SK-N-SH treated with all-trans-retinoic acid at 6 μM for 48 hours (cell line): ENCODE data around the gene CDH22.

Experiments used
- ATAC-seq: fragments of 200-7000 bp; cut with Tn5 transposase; 3 replicates; pipeline ENCODE4 v1.9.1; 2020; ENCODE audit warnings: mild to moderate bottlenecking, moderate library complexity
- ARNTL ChIP-seq: fragments of 450-650 bp; formaldehyde crosslinking; IDR thresholded peaks from 2 replicates; pipeline ENCODE4 v1.5.0; 2020; ENCODE audit warnings: low read depth, mild to moderate bottlenecking, moderate library complexity, borderline replicate concordance
- BACH2 ChIP-seq: fragments of 250-450 bp; sonication (Bioruptor Pico); IDR thresholded peaks from 2 replicates; pipeline ENCODE4 v1.9.0; 2021; ENCODE audit warnings: mild to moderate bottlenecking, borderline replicate concordance
- ESRRG ChIP-seq: fragments of 250-450 bp; sonication (Bioruptor Pico); IDR thresholded peaks from 2 replicates; pipeline ENCODE4 v1.6.1; 2021; ENCODE audit warnings: mild to moderate bottlenecking
- GLIS3 ChIP-seq: fragments of 250-450 bp; sonication (Bioruptor Pico); IDR thresholded peaks from 2 replicates; pipeline ENCODE4 v1.5.0; 2020; ENCODE audit warnings: mild to moderate bottlenecking, moderate library complexity
- ISL1 ChIP-seq: fragments of 250-450 bp; sonication (Bioruptor Pico); IDR thresholded peaks from 2 replicates; pipeline ENCODE4 v2.1.2; 2022; ENCODE audit warnings: mild to moderate bottlenecking, moderate library complexity
- OSR1 ChIP-seq: fragments of 250-450 bp; sonication (Bioruptor Pico); IDR thresholded peaks from 2 replicates; pipeline ENCODE4 v1.8.0; 2022; ENCODE audit warnings: moderate library complexity, mild to moderate bottlenecking, inconsistent platforms
- PPARA ChIP-seq: fragments of 250-450 bp; sonication (Bioruptor Pico); IDR thresholded peaks from 2 replicates; pipeline ENCODE4 v1.5.0; 2020; ENCODE audit warnings: mild to moderate bottlenecking, borderline replicate concordance
- RARB ChIP-seq: fragments of 250-450 bp; sonication (Bioruptor Pico); IDR thresholded peaks from 2 replicates; pipeline ENCODE4 v1.8.0; 2021; ENCODE audit warnings: mild to moderate bottlenecking, moderate library complexity
- SNAI2 ChIP-seq: fragments of 250-450 bp; sonication (Bioruptor Pico); IDR thresholded peaks from 2 replicates; pipeline ENCODE4 v1.5.0; 2020; ENCODE audit warnings: mild to moderate bottlenecking, moderate library complexity
- TCF4 ChIP-seq: fragments of 250-450 bp; sonication (Bioruptor Pico); IDR thresholded peaks from 2 replicates; pipeline ENCODE4 v1.8.0; 2021; ENCODE audit warnings: mild to moderate bottlenecking, moderate library complexity, borderline replicate concordance
- TOX ChIP-seq: fragments of 250-450 bp; sonication (Bioruptor Pico); IDR thresholded peaks from 2 replicates; pipeline ENCODE4 v1.8.0; 2021; ENCODE audit warnings: mild to moderate bottlenecking, moderate library complexity, borderline replicate concordance
- ZFP3 ChIP-seq: fragments of 250-450 bp; sonication (Bioruptor Pico); IDR thresholded peaks from 2 replicates; pipeline ENCODE4 v1.5.0; 2020; ENCODE audit warnings: mild to moderate bottlenecking, moderate library complexity
- ZFP30 ChIP-seq: fragments of 450-650 bp; formaldehyde crosslinking; IDR thresholded peaks from 2 replicates; pipeline ENCODE4 v1.5.0; 2022; ENCODE audit warnings: mild to moderate bottlenecking, moderate library complexity
- ZNF565 ChIP-seq: fragments of 450-650 bp; formaldehyde crosslinking; conservative IDR thresholded peaks from 2 replicates; pipeline ENCODE4 v1.5.0; 2020; ENCODE audit warnings: low read depth, mild to moderate bottlenecking, moderate library complexity
- ZNF70 ChIP-seq: fragments of 450-650 bp; formaldehyde crosslinking; IDR thresholded peaks from 2 replicates; pipeline ENCODE4 v1.5.0; 2020; ENCODE audit warnings: mild to moderate bottlenecking, moderate library complexity
- ZNF8 ChIP-seq: fragments of 450-650 bp; formaldehyde crosslinking; IDR thresholded peaks from 2 replicates; pipeline ENCODE4 v1.5.0; 2020; ENCODE audit warnings: mild to moderate bottlenecking, moderate library complexity
- TF ChIP-seq, protein P1 (sequence below): fragments of 250-450 bp; sonication (Bioruptor Pico); IDR thresholded peaks from 2 replicates; pipeline ENCODE4 v1.5.0; 2020; ENCODE audit warnings: mild to moderate bottlenecking, moderate library complexity
- TF ChIP-seq, protein P2 (sequence below): fragments of 250-450 bp; sonication (Bioruptor Pico); IDR thresholded peaks from 2 replicates; pipeline ENCODE4 v1.8.0; 2020; ENCODE audit warnings: mild to moderate bottlenecking, moderate library complexity, borderline replicate concordance
- TF ChIP-seq, protein P3 (sequence below): fragments of 250-450 bp; sonication (Bioruptor Pico); IDR thresholded peaks from 2 replicates; pipeline ENCODE4 v1.8.0; 2021; ENCODE audit warnings: low read depth, mild to moderate bottlenecking, moderate library complexity, borderline replicate concordance
- TF ChIP-seq, protein P4 (sequence below): fragments of 250-450 bp; sonication (Bioruptor Pico); IDR thresholded peaks from 2 replicates; pipeline ENCODE4 v1.5.1; 2021; ENCODE audit warnings: mild to moderate bottlenecking, moderate library complexity
- TF ChIP-seq, protein P5 (sequence below): fragments of 250-450 bp; sonication (Bioruptor Pico); IDR thresholded peaks from 2 replicates; pipeline ENCODE4 v1.5.1; 2020; ENCODE audit warnings: low read depth, mild to moderate bottlenecking, moderate library complexity

CDH22 gene

DNA sequence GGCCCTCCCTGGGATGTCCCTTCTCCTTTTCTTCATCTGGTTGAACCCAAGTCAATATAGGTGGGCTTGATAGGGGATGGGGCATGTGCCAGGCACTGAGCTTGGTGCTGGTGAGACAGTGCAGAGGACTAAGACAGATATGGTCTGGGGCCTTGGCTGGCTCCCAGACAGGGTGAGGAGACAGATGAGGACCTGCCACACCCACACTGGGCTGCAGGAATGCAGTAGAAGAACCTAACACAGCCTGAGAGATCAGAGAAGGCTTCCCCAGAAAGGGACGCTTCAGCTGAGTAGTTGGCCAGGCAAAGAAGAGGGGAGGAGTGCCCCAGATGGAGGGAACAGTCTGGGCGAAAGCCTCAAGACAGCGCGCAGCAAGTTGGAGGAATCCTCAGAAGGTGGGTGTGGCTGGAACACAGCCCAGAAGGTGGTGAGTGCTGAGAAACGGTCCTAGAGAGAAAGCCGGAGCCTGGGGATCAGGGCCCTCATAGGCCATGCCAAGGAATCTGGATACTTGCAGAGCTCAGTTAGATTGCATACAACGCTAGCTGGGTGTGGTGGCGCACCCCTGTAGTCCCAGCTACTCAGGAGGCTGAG, 163.8 kb downstream of the CDH22 start:
- TF ChIP-seq ZNF565 (CRISPR knock-in tag) (no peak), RARB (CRISPR knock-in tag) (no peak), ARNTL (CRISPR knock-in tag) (no peak), BACH2 (CRISPR knock-in tag) (no peak), ZFP3 (CRISPR knock-in tag) (no peak), SNAI2 (CRISPR knock-in tag) (no peak), TCF4 (CRISPR knock-in tag) (no peak), GLIS3 (no peak), OSR1 (CRISPR knock-in tag) (no peak), ZNF70 (CRISPR knock-in tag) (no peak)
- TF ChIP-seq, protein P1, sequence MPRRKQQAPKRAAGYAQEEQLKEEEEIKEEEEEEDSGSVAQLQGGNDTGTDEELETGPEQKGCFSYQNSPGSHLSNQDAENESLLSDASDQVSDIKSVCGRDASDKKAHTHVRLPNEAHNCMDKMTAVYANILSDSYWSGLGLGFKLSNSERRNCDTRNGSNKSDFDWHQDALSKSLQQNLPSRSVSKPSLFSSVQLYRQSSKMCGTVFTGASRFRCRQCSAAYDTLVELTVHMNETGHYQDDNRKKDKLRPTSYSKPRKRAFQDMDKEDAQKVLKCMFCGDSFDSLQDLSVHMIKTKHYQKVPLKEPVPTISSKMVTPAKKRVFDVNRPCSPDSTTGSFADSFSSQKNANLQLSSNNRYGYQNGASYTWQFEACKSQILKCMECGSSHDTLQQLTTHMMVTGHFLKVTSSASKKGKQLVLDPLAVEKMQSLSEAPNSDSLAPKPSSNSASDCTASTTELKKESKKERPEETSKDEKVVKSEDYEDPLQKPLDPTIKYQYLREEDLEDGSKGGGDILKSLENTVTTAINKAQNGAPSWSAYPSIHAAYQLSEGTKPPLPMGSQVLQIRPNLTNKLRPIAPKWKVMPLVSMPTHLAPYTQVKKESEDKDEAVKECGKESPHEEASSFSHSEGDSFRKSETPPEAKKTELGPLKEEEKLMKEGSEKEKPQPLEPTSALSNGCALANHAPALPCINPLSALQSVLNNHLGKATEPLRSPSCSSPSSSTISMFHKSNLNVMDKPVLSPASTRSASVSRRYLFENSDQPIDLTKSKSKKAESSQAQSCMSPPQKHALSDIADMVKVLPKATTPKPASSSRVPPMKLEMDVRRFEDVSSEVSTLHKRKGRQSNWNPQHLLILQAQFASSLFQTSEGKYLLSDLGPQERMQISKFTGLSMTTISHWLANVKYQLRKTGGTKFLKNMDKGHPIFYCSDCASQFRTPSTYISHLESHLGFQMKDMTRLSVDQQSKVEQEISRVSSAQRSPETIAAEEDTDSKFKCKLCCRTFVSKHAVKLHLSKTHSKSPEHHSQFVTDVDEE: no peak
- TF ChIP-seq, protein P2, sequence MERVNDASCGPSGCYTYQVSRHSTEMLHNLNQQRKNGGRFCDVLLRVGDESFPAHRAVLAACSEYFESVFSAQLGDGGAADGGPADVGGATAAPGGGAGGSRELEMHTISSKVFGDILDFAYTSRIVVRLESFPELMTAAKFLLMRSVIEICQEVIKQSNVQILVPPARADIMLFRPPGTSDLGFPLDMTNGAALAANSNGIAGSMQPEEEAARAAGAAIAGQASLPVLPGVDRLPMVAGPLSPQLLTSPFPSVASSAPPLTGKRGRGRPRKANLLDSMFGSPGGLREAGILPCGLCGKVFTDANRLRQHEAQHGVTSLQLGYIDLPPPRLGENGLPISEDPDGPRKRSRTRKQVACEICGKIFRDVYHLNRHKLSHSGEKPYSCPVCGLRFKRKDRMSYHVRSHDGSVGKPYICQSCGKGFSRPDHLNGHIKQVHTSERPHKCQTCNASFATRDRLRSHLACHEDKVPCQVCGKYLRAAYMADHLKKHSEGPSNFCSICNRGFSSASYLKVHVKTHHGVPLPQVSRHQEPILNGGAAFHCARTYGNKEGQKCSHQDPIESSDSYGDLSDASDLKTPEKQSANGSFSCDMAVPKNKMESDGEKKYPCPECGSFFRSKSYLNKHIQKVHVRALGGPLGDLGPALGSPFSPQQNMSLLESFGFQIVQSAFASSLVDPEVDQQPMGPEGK (CRISPR knock-in tag): no peak
- TF ChIP-seq, protein P3, sequence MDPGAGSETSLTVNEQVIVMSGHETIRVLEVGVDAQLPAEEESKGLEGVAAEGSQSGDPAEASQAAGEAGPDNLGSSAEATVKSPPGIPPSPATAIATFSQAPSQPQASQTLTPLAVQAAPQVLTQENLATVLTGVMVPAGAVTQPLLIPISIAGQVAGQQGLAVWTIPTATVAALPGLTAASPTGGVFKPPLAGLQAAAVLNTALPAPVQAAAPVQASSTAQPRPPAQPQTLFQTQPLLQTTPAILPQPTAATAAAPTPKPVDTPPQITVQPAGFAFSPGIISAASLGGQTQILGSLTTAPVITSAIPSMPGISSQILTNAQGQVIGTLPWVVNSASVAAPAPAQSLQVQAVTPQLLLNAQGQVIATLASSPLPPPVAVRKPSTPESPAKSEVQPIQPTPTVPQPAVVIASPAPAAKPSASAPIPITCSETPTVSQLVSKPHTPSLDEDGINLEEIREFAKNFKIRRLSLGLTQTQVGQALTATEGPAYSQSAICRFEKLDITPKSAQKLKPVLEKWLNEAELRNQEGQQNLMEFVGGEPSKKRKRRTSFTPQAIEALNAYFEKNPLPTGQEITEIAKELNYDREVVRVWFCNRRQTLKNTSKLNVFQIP (CRISPR knock-in tag): no peak
- TF ChIP-seq, all 23 proteins: peak for 0
- ATAC-seq: no peak

DNA sequence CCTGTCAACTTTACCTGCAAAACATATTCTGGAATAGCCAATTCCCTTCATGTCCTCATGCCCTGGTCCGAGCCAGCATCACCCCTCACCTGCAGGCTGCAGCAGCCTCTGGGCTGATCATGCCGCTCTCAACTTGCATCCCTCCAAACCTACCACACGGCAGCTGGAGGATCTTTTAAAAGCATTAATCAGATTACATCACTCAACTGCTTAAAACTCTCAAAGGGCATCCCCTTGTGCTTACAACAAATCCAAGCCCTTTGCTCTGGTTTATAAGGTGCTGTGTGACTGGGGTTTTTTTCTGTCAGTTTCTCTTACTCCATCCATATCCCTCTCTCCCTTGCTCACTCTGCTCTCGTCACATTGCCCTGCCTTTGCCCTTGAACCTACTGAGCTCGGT, 166.2 kb downstream of the CDH22 start:
- TF ChIP-seq ZFP3 (CRISPR knock-in tag) (no peak), ISL1 (CRISPR knock-in tag) (no peak), ESRRG (CRISPR knock-in tag) (no peak), SNAI2 (CRISPR knock-in tag) (no peak), OSR1 (CRISPR knock-in tag) (no peak), ARNTL (CRISPR knock-in tag) (no peak), GLIS3 (no peak), TOX (no peak), PPARA (CRISPR knock-in tag) (no peak), ZFP30 (CRISPR knock-in tag) (no peak), TCF4 (CRISPR knock-in tag) (no peak), ZNF8 (CRISPR knock-in tag) (no peak)
- TF ChIP-seq, protein P4, sequence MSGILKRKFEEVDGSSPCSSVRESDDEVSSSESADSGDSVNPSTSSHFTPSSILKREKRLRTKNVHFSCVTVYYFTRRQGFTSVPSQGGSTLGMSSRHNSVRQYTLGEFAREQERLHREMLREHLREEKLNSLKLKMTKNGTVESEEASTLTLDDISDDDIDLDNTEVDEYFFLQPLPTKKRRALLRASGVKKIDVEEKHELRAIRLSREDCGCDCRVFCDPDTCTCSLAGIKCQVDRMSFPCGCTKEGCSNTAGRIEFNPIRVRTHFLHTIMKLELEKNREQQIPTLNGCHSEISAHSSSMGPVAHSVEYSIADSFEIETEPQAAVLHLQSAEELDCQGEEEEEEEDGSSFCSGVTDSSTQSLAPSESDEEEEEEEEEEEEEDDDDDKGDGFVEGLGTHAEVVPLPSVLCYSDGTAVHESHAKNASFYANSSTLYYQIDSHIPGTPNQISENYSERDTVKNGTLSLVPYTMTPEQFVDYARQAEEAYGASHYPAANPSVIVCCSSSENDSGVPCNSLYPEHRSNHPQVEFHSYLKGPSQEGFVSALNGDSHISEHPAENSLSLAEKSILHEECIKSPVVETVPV: no peak
- TF ChIP-seq, protein P5, sequence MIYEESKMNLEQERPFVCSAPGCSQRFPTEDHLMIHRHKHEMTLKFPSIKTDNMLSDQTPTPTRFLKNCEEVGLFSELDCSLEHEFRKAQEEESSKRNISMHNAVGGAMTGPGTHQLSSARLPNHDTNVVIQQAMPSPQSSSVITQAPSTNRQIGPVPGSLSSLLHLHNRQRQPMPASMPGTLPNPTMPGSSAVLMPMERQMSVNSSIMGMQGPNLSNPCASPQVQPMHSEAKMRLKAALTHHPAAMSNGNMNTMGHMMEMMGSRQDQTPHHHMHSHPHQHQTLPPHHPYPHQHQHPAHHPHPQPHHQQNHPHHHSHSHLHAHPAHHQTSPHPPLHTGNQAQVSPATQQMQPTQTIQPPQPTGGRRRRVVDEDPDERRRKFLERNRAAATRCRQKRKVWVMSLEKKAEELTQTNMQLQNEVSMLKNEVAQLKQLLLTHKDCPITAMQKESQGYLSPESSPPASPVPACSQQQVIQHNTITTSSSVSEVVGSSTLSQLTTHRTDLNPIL (CRISPR knock-in tag): no peak
- TF ChIP-seq, protein P2 (CRISPR knock-in tag): no peak
- ATAC-seq: no peak
